Mesenchymal stem cell (in vitro differentiated cells and primary cell): ENCODE measurements around the gene NMRAL1.

Experiments
- DNase-seq: peaks from one replicate; pipeline ENCODE4 v3.0.0-alpha.2; 2013
- H2AFZ ChIP-seq: one replicate; pipeline ENCODE4 v1.6.1; 2013; ENCODE audit warnings: low read depth, mild to moderate bottlenecking, control low read depth, inconsistent platforms, low read length, moderate library complexity
- H2AK5ac ChIP-seq: 2 replicates; pipeline ENCODE4 v1.6.1; 2013; ENCODE audit warnings: low read length, moderate library complexity, mild to moderate bottlenecking, inconsistent platforms; ENCODE audit not compliant: severe bottlenecking
- H2BK120ac ChIP-seq: one replicate; pipeline ENCODE4 v1.6.1; 2013; ENCODE audit warnings: low read depth, mild to moderate bottlenecking, inconsistent platforms, low read length, moderate library complexity
- H2BK12ac ChIP-seq, 2 experiments: one replicate each; pipeline ENCODE4 v1.6.1; 2013; ENCODE audit warnings: inconsistent platforms in 2 of 2, low read length in 2 of 2, mild to moderate bottlenecking in 2 of 2, moderate library complexity in 2 of 2, control low read depth in 1 of 2
- H2BK15ac ChIP-seq: one replicate; pipeline ENCODE4 v1.6.1; 2013; ENCODE audit warnings: mild to moderate bottlenecking, low read depth, inconsistent platforms; ENCODE audit not compliant: poor library complexity, severe bottlenecking
- H2BK5ac ChIP-seq: 2 replicates; pipeline ENCODE4 v1.6.1; 2013; ENCODE audit warnings: low read depth, mild to moderate bottlenecking, low read length, control low read depth, inconsistent platforms; ENCODE audit not compliant: poor library complexity, severe bottlenecking
- H3K14ac ChIP-seq, 2 experiments: one replicate each; pipeline ENCODE4 v1.6.1; 2013; ENCODE audit warnings: inconsistent platforms in 2 of 2, low read length in 2 of 2, control low read depth in 1 of 2, mild to moderate bottlenecking in 1 of 2, moderate library complexity in 1 of 2
- H3K18ac ChIP-seq, 2 experiments: one replicate each; pipeline ENCODE4 v1.6.1; 2013; ENCODE audit warnings: inconsistent platforms in 2 of 2, low read length in 2 of 2, control low read depth in 1 of 2, low read depth in 1 of 2, mild to moderate bottlenecking in 1 of 2
- H3K23ac ChIP-seq, 2 experiments: one replicate each; pipeline ENCODE4 v1.6.1; 2013; ENCODE audit warnings: inconsistent platforms in 2 of 2, low read length in 2 of 2, mild to moderate bottlenecking in 2 of 2, moderate library complexity in 2 of 2, control low read depth in 1 of 2
- H3K27ac ChIP-seq: 2 replicates; pipeline ENCODE4 v1.5.1; 2013; ENCODE audit warnings: mild to moderate bottlenecking, moderate library complexity, low read length, control low read depth, inconsistent platforms; ENCODE audit not compliant: poor library complexity, severe bottlenecking
- H3K27me3 ChIP-seq, 2 experiments: 2 replicates each; pipeline versions ENCODE4 v1.6.1 to v1.7.0; 2013; ENCODE audit warnings: low read length in 2 of 2, mild to moderate bottlenecking in 2 of 2, moderate library complexity in 2 of 2, control low read depth in 1 of 2, inconsistent platforms in 1 of 2; ENCODE audit not compliant: control insufficient read depth in 1 of 2, insufficient read depth in 1 of 2
- H3K36me3 ChIP-seq, 2 experiments: 2 replicates each; pipeline versions ENCODE4 v1.6.1 to v1.7.0; 2013; ENCODE audit warnings: low read length in 2 of 2, control low read depth in 1 of 2, inconsistent platforms in 1 of 2, low read depth in 1 of 2, mild to moderate bottlenecking in 1 of 2; ENCODE audit not compliant: insufficient read depth in 2 of 2, control insufficient read depth in 1 of 2
- H3K4ac ChIP-seq, 2 experiments: one replicate each; pipeline ENCODE4 v1.6.1; 2013; ENCODE audit warnings: inconsistent platforms in 2 of 2, low read length in 2 of 2, mild to moderate bottlenecking in 2 of 2, moderate library complexity in 2 of 2, control low read depth in 1 of 2, low read depth in 1 of 2
- H3K4me1 ChIP-seq: 2 replicates; pipeline ENCODE4 v1.6.1; 2013; ENCODE audit warnings: low read depth, low read length, control low read depth; ENCODE audit not compliant: control insufficient read depth, insufficient read depth
- H3K4me2 ChIP-seq: 2 replicates; pipeline ENCODE4 v1.6.1; 2013; ENCODE audit warnings: low read length, mild to moderate bottlenecking, inconsistent platforms; ENCODE audit not compliant: poor library complexity, severe bottlenecking
- H3K4me3 ChIP-seq, 2 experiments: 2 replicates each; pipeline versions ENCODE4 v1.5.1 to v1.7.0; 2013; ENCODE audit warnings: low read length in 2 of 2, mild to moderate bottlenecking in 2 of 2, control low read depth in 1 of 2, low read depth in 1 of 2; ENCODE audit not compliant: insufficient read depth in 1 of 2
- H3K79me1 ChIP-seq: replicated peaks from 2 replicates; pipeline ENCODE4 v1.6.1; 2013; ENCODE audit warnings: mild to moderate bottlenecking, control low read depth, low read length, inconsistent platforms; ENCODE audit not compliant: poor library complexity, severe bottlenecking
- H3K9ac ChIP-seq: 2 replicates; pipeline ENCODE4 v1.7.0; 2013; ENCODE audit warnings: mild to moderate bottlenecking, low read length, moderate library complexity
- H3K9me3 ChIP-seq: 2 replicates; pipeline ENCODE4 v1.7.0; 2013; ENCODE audit warnings: mild to moderate bottlenecking, low read length; ENCODE audit not compliant: control insufficient read depth
- H4K8ac ChIP-seq: one replicate; pipeline ENCODE4 v1.6.1; 2013; ENCODE audit warnings: inconsistent platforms, mild to moderate bottlenecking, low read length, moderate library complexity
- H4K91ac ChIP-seq: one replicate; pipeline ENCODE4 v1.6.1; 2013; ENCODE audit warnings: mild to moderate bottlenecking, low read length, inconsistent platforms
- WGBS: methylation state at CpG from one replicate; pipeline ENCODE4 v1.1.7; 2013; ENCODE audit warnings: mixed read lengths; 5-methylcytosine and 5-hydroxymethylcytosine counted together

The NMRAL1 gene

GRCh38 chr16:4488499-4488967, 14.1 kb upstream of the NMRAL1 start:
- Histone ChIP-seq H3K4me2 (no peak overlapping the region), H3K4me1 (peaks cover 9% of the 10 kb centered on the region), H3K79me1 (peaks cover 26% of the 10 kb centered on the region), H3K36me3 (peaks cover 6 to 41% of the 10 kb centered on the region in 2 experiments), H2AK5ac (peak overlapping the region; percentile 89), H3K4me3 (no peak overlapping the region), H4K91ac (no peak overlapping the region), H3K9me3 (no peaks in the 10 kb centered on the region), H4K8ac (no peak overlapping the region), H3K9ac (no peak overlapping the region), H2AFZ (no peak overlapping the region), H3K27ac (peak overlapping the region; percentile 86), H2BK5ac (no peak overlapping the region), H3K14ac (no peak overlapping the region), H3K18ac (peak overlapping the region in 1 of 2 experiments; percentile 28), H3K4ac (no peak overlapping the region), H2BK120ac (no peak overlapping the region), H2BK12ac (peak overlapping the region in 1 of 2 experiments; percentile 25), H2BK15ac (no peak overlapping the region), H3K23ac (no peak overlapping the region), H3K27me3 (no peaks in the 10 kb centered on the region)
- 88% methylated on average over 1 of the region's 1 CpG for WGBS
- peak; percentile 64 for DNase-seq

DNA sequence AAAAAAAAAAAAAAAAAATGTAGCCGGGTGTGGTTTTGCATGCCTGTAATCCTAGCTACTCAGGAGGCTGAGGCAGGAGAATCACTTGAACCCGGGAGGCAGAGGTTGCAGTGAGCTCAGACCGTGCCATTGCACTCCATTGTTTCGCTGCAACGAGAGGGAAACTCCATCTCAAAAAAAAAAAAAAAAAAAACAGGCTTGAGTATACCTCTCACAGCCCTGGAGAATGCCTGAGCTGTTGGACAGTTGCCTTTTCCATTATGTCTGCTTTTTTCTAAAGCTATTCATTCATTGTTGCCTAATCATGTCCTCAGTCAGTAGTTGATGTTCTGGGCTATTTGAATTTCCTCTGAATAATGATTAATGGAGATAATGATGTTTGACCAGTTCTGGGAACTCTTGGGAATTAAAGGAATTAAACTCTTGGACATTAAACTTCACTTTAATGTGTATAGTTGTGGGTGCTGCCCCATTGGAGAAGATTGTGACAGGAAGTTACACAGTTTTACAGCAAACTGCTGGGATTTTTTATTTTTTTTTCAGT, 13.6 kb upstream of the NMRAL1 start:
- WGBS: 85% methylated on average over 5 of the region's 5 CpGs
- Histone ChIP-seq H2AK5ac (no peak overlapping the region), H3K79me1 (peaks cover 31% of the 10 kb centered on the region), H3K4me3 (no peak overlapping the region), H2BK12ac (no peak overlapping the region), H3K18ac (no peak overlapping the region), H3K27ac (peak overlapping the region; percentile 86), H2BK15ac (no peak overlapping the region), H3K4ac (no peak overlapping the region), H3K4me2 (no peak overlapping the region), H3K9me3 (no peaks in the 10 kb centered on the region), H2AFZ (no peak overlapping the region), H3K27me3 (no peaks in the 10 kb centered on the region), H2BK5ac (no peak overlapping the region), H3K14ac (no peak overlapping the region), H3K4me1 (peaks cover 9% of the 10 kb centered on the region), H2BK120ac (no peak overlapping the region), H3K23ac (no peak overlapping the region), H4K91ac (no peak overlapping the region), H4K8ac (no peak overlapping the region), H3K36me3 (peaks cover 7 to 41% of the 10 kb centered on the region in 2 experiments), H3K9ac (no peak overlapping the region)
- DNase-seq: peak; percentile 79

DNA sequence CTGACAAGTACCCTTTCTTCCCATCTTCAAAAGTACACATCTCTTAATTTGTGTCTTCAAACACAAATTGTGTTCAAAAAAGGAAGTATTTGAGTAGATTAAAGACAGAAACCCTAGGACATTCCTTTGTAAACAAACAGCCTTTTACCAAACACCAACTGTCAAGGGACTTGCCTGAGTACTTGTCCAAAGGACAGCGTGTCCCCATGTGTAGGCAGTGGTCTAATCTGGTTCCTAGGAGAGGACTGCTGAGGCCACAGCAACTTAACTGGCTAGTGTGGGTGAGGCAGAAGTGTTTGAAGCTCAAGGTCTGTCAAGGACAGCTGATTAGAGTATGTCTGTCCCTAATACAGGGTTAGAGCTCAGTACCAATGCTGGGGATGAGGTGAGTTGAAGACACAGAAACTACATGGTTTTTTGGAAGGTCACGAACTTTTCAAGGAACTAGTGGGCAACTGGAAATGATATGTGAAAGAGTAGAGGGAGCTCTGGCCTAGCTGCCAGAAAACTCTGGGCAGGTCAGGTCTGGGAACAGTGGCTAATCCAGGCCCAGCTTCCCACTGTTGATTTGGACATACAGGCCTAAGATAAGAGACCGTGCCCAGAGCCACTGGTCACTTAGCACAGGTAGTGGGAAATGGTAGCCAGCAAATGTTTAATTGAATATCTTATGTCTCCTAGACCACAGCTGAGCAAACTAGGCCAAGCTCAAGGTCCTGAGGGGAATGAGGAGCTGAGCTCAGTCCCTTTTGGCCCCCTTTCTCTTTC, 11.9 kb upstream of the NMRAL1 start:
- Histone ChIP-seq H2BK120ac (no peak overlapping the region), H2AK5ac (no peak overlapping the region), H3K23ac (no peak overlapping the region), H3K27ac (no peak overlapping the region), H2BK5ac (no peak overlapping the region), H3K4me1 (peaks cover 9% of the 10 kb centered on the region), H3K4me2 (no peak overlapping the region), H3K9ac (no peak overlapping the region), H2BK12ac (peak overlapping the region in 1 of 2 experiments; percentile 71), H3K36me3 (peaks cover 7 to 41% of the 10 kb centered on the region in 2 experiments), H2BK15ac (no peak overlapping the region), H3K14ac (no peak overlapping the region), H3K18ac (peak overlapping the region in 1 of 2 experiments; percentile 56), H3K27me3 (no peaks in the 10 kb centered on the region), H3K9me3 (no peaks in the 10 kb centered on the region), H3K4ac (no peak overlapping the region), H3K4me3 (no peak overlapping the region), H4K91ac (no peak overlapping the region), H4K8ac (no peak overlapping the region), H2AFZ (no peak overlapping the region), H3K79me1 (peaks cover 25% of the 10 kb centered on the region)
- no peak for DNase-seq
- 84% methylated on average over 3 of the region's 3 CpGs for WGBS

DNA sequence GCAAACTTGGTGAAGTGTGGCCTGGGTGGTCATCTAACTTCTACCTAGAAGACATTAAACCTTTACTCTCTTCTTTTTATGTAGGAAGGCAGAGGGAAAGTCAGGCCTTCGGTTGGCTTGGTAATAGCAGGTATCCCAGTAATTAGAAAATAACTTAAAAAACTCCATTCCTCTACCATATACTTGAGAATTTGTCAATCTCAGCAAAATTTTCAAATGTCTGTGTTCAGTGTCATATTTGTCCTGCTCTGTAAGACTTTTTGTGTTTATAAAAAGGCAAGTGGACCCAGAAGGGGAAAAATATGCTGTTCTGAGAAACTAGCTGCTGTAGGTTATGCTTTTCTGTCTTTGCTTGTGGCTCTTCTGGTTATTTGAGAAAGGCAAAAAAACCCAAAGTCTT, 7.5 kb upstream of the NMRAL1 start:
- no CpG with 5 or more reads among the region's 1 CpG for WGBS
- Histone ChIP-seq H3K9me3 (no peaks in the 10 kb centered on the region), H3K27me3 (no peaks in the 10 kb centered on the region), H3K4me1 (no peaks in the 10 kb centered on the region), H2BK12ac (no peak overlapping the region), H4K8ac (no peak overlapping the region), H2BK15ac (no peak overlapping the region), H2BK120ac (no peak overlapping the region), H2AFZ (no peak overlapping the region), H3K18ac (no peak overlapping the region), H3K9ac (no peak overlapping the region), H4K91ac (no peak overlapping the region), H3K27ac (no peak overlapping the region), H3K4me2 (no peak overlapping the region), H3K14ac (no peak overlapping the region), H3K36me3 (peaks cover 7 to 23% of the 10 kb centered on the region in 2 experiments), H2BK5ac (no peak overlapping the region), H3K4ac (no peak overlapping the region), H2AK5ac (no peak overlapping the region), H3K23ac (no peak overlapping the region), H3K79me1 (peaks cover 22% of the 10 kb centered on the region), H3K4me3 (no peak overlapping the region)
- DNase-seq: no peak
